NT2/D1 (cell line): ENCODE data around the gene FKBP4.

ENCODE experiments used
- SUZ12 ChIP-seq: IDR thresholded peaks from 2 replicates; pipeline ENCODE4 v1.6.1; 2011; ENCODE audit not compliant: insufficient read length, insufficient read depth; ENCODE audit errors: extremely low read depth
- YY1 ChIP-seq: IDR thresholded peaks from 2 replicates; pipeline ENCODE4 v1.6.1; 2011; ENCODE audit not compliant: insufficient read length, insufficient read depth

DNA sequence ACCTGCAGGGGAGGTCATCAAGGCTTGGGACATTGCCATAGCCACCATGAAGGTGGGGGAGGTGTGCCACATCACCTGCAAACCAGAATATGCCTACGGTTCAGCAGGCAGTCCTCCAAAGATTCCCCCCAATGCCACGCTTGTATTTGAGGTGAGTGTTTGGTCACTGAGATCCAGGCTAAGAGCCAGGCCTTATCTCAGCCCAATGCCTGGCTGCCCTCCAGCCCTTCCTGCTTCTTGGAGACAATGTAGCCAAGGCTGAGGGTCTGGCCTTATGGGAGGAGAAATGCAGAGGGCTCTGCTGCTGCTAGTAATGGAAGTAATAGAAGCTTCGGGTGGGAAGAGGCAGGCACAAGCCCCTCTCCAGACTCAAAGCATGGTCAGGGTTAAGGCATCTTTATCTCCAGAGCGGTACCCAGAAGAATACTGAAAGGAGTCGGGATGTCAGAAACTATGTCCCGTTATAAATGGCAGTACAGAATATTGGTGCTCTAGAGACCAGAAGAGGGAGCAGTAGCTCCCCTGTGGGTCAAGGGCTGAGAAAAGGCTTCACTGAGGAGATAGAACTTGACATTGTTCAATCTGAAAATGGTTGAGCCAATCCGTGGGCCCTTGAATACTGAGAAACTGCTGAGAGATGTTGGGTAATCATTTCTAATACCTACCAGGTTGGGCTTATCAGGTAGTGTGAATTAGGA is 3.1 kb downstream of the FKBP4 start:
- TF ChIP-seq YY1 (no peak), SUZ12 (no peak)
